ENCODE results near the gene ELOVL1. TPM values are rescaled to one million over a fixed set of nuclear protein-coding genes. Genes with fewer than 3 reads are reported as not detected.

The ELOVL1 gene
- total RNA-seq, 2 experiments from 2014 or later: 69.6 to 71.0 TPM

DNA sequence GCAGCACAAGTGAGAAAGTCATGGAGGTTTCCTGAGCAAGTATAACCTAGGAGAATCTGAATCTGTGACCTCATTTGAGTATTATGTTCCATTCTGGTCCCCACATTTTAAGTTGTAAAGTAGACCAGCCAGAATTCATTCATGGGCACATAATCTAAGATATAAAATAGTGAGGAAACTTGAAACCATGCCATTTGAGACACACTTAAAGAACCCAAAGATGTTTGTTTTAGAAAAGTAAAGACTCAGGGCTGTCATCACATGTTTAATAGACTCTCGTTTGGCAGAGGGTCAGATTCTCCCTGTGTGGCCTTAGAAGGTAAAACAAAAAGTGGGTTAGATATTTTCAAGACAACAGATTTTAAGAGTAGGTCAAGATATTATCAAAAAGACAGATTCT, 28.2 kb upstream of the ELOVL1 start:
- H3K4me1 Mint-ChIP-seq (ENCODE audit: low read depth): peaks cover 4% of the 10 kb centered on the region
- ATAC-seq: no peak
- ChIA-PET POLR2A (no interaction called here), CTCF (interaction anchor here (1.1 kb wide), 1 partner anchor 18 kb away, joined by 7 read pairs; no protein-coding TSS in a partner anchor)
- H3K36me3 Mint-ChIP-seq (ENCODE audit: low read depth): peaks cover 8% of the 10 kb centered on the region
- no peak overlapping the region for H3K4me3 Mint-ChIP-seq
- no peaks in the 10 kb centered on the region for H3K9me3 Mint-ChIP-seq (ENCODE audit: insufficient read depth)
- DNase-seq: no peak
- H3K27ac Mint-ChIP-seq: no peak overlapping the region
- no peaks in the 10 kb centered on the region for H3K27me3 Mint-ChIP-seq (ENCODE audit: low read depth)

DNA sequence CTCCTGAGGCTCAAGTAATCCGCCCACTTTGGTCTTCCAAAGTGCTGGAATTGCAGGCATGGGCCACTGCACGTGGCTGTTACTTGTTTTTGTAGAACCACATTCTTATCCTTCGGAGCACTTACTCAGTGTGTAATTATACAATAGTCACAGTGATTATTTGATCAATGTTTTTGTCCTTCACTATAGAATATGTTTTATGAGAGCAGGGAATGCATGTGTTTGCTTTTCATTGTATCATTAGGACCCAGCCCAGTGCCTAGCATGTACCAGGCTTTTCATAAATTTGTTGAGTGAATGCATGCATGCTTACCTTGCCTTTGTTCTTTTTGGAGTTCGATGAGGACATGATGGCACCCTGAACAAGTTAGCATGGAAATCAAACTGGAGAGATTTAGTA, 27.7 kb upstream of the ELOVL1 start:
- Mint-ChIP-seq H3K4me1 (ENCODE audit: low read depth) (peaks cover 8% of the 10 kb centered on the region), H3K9me3 (ENCODE audit: insufficient read depth) (no peaks in the 10 kb centered on the region), H3K27me3 (ENCODE audit: low read depth) (no peaks in the 10 kb centered on the region), H3K27ac (no peak overlapping the region), H3K4me3 (no peak overlapping the region), H3K36me3 (ENCODE audit: low read depth) (peaks cover 8% of the 10 kb centered on the region)
- no peak for ATAC-seq
- DNase-seq: no peak
- CTCF ChIA-PET: no interaction called here
- POLR2A ChIA-PET: no interaction called here

DNA sequence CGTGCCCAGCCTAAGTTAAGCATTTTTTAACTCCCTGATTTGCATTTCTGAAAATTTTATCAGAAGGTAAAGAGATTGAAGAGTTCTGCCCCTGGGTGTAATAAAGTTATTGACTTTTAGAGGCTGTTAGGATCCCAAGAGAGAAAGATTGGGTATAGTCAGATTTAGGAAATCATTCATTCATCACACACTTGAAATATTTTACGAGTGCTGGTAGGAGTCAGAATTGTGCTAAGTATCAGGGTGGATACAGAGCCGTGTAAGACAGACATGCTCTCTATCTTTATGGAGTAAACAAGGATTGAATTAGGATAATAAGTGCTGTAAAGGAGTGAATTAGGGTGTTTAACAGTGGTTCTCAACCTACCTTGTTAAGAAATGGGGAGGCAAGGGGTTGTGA, 24.9 kb upstream of the ELOVL1 start:
- Mint-ChIP-seq H3K4me3 (no peak overlapping the region), H3K36me3 (ENCODE audit: low read depth) (peaks cover 16% of the 10 kb centered on the region), H3K27ac (no peak overlapping the region), H3K4me1 (ENCODE audit: low read depth) (peaks cover 31% of the 10 kb centered on the region), H3K9me3 (ENCODE audit: insufficient read depth) (no peaks in the 10 kb centered on the region), H3K27me3 (ENCODE audit: low read depth) (no peaks in the 10 kb centered on the region)
- CTCF ChIA-PET: no interaction called here
- POLR2A ChIA-PET: interaction anchor here (0.6 kb wide), 1 partner anchor 19 kb away, joined by 3 read pairs; no protein-coding TSS in a partner anchor
- no peak for ATAC-seq
- DNase-seq: no peak

DNA sequence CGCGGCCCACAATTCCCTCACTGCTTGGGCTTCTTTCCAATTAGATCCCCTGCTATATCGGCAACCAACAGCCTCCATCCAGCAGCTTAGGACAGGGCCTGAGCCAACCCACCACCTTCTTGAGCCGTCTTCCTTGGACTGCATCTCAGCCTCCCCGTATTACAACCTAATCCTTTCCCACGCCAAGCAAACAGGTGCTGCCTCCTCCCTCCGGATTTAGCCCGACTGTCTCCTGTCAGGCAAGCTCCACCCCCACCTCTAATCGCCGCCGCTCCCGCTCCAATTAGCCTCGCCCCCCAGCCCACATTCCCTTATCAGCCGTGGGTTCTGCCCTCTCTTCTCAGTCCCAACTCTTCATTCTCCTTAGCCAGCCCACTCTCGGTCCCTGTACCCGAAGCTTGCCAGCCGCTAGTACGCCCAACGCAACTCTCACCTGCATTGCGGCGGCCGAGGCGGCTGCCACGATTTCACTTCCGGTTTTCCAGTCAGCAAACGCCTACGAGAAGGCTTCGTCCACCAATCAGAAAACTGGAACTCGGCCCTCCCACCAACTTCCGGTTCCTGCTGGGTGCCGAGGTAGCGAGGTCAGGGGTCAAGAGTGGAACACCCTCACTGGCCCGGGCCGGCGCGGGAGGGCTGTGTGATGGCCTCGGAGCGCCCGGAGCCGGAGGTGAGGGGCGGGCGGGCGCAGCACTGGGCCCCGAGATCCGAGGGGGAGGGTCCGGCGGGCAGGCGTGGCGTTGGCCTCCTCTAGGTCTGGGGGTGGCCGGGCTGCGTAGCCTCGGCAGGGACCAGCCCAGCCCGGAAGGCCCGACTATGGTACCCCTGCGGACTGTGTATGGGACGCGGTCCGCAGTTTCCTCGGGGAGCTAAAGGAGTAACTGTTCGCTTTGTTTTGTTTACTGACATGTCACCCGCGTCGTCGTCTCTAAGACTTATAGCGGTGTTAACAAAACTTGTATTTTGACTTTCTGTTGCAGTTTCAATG, 21.8 kb upstream of the ELOVL1 start, which contains the start of the genes MED8 and SZT2:
Gene MED8 (minus strand): TSS at position 475 of the 988 bp plus-strand sequence. CDS start 36 bp downstream, at position 439.
Gene SZT2 (plus strand): TSS at position 574 of the 988 bp plus-strand sequence. CDS start 70 bp downstream, at position 644.
- ATAC-seq: peak; percentile 96
- H3K36me3 Mint-ChIP-seq (ENCODE audit: low read depth): peaks cover 31% of the 10 kb centered on the region
- ChIA-PET POLR2A (interaction anchor here (1.0 to 3.1 kb wide), 7 partner anchors 8 to 261 kb away, joined by 3 to 17 read pairs (median 5); partner anchors contain the start of genes CDC20, ELOVL1 and KDM4A), CTCF (interaction anchor here (1.0 to 2.1 kb wide), 5 partner anchors 10 to 163 kb away, joined by 3 to 14 read pairs (median 5); no protein-coding TSS in a partner anchor)
- peak; percentile 95 for DNase-seq
- peak within 1 kb of the TSS; percentile 96 for H3K27ac Mint-ChIP-seq
- no peaks in the 10 kb centered on the region for H3K9me3 Mint-ChIP-seq (ENCODE audit: insufficient read depth)
- peak within 1 kb of the TSS; percentile 100 for H3K4me3 Mint-ChIP-seq
- peaks cover 33% of the 10 kb centered on the region for H3K4me1 Mint-ChIP-seq (ENCODE audit: low read depth)
- H3K27me3 Mint-ChIP-seq (ENCODE audit: low read depth): no peaks in the 10 kb centered on the region

DNA sequence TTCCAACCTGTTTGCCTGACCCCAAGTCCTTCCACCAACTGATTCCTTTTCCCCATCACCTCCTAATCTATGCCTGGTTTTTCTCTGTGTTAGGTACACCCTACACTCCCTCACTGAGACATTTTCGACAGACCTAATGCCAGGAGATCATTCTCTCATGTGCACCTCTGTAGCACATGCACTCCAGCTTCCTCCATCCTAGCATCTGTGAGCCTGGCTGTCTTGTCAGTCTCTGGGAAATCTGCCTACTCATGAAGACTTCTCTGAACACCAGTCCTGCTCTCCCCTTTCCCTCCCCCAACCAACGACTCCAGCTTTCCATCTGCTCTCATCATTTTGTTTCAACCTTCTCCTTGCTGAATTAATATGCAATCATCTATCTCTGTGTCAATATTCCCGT, 20.8 kb upstream of the ELOVL1 start:
- H3K4me3 Mint-ChIP-seq: peak overlapping the region; percentile 100
- ATAC-seq (no peak), DNase-seq (no peak)
- H3K36me3 Mint-ChIP-seq (ENCODE audit: low read depth): peaks cover 39% of the 10 kb centered on the region
- H3K27ac Mint-ChIP-seq: peak overlapping the region; percentile 64
- H3K9me3 Mint-ChIP-seq (ENCODE audit: insufficient read depth): no peaks in the 10 kb centered on the region
- no peaks in the 10 kb centered on the region for H3K27me3 Mint-ChIP-seq (ENCODE audit: low read depth)
- ChIA-PET CTCF (interaction anchor here (1.0 to 2.0 kb wide), 4 partner anchors 12 to 30 kb away, joined by 3 to 7 read pairs (median 4); partner anchors contain the start of gene ELOVL1), POLR2A (interaction anchor here (1.0 to 3.1 kb wide), 4 partner anchors 11 to 30 kb away, joined by 3 to 17 read pairs (median 10); partner anchors contain the start of genes CDC20 and ELOVL1)
- H3K4me1 Mint-ChIP-seq (ENCODE audit: low read depth): peaks cover 33% of the 10 kb centered on the region

DNA sequence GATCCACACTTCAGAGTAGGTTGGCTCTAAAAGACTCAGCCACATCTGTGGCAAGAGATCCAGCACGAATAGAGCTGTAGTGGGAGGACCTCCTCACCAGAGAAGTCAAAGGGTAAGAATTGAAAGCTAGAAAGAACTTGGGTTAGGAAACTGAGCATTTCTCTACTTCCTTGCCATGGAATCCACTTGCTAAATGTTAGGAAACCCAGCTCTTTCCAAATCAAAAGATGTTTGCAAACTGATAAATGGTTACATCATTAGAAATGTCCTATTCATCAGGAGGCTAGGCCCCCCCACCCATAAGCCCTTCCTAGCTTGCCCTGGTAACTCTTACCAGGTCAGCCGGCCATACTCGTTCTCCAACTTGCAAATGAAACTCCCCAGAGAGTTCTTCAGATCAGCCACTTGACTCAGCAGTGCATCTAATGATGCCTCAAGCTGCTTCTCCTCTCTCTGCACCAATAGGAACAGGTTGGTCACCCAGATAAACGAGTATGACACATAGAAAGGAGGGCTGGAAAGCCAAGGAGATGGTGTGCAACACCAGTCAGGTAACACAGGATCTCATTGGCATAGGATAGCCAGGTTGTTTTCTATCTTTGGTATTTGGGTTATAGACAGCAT, 20.3 kb upstream of the ELOVL1 start:
- DNase-seq: no peak
- POLR2A ChIA-PET: interaction anchor here (0.6 to 2.1 kb wide), 4 partner anchors 11 to 161 kb away, joined by 3 to 17 read pairs (median 4); partner anchors contain the start of gene ELOVL1
- Mint-ChIP-seq H3K9me3 (ENCODE audit: insufficient read depth) (no peaks in the 10 kb centered on the region), H3K36me3 (ENCODE audit: low read depth) (peaks cover 43% of the 10 kb centered on the region), H3K27ac (peak overlapping the region; percentile 64), H3K27me3 (ENCODE audit: low read depth) (no peaks in the 10 kb centered on the region), H3K4me3 (peak overlapping the region; percentile 100), H3K4me1 (ENCODE audit: low read depth) (peaks cover 33% of the 10 kb centered on the region)
- CTCF ChIA-PET: interaction anchor here (1.2 to 2.0 kb wide), 3 partner anchors 12 to 30 kb away, joined by 3 to 7 read pairs (median 4); partner anchors contain the start of gene ELOVL1
- ATAC-seq: no peak

DNA sequence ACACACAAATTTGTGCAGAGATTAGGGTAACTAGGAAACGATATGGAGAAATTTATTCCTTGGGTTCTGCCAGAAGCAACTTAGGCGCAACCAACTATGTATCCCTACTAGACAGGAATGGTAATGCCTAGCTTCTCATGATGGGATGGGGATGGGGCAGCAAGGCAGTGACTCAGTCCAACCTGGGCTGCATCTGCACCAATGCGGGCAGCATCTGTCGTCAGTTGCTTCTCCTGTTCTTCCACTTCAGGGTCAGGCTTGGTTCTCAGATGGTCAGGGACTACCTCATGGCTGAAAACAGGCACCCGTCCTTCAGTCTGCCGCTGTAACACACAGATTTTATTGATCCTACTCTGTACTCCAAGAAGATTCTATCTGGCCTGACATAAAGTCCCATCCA, 18.9 kb upstream of the ELOVL1 start:
- Mint-ChIP-seq H3K36me3 (ENCODE audit: low read depth) (peaks cover 50% of the 10 kb centered on the region), H3K4me1 (ENCODE audit: low read depth) (peaks cover 33% of the 10 kb centered on the region)
- CTCF ChIA-PET: interaction anchor here (0.8 to 2.0 kb wide), 3 partner anchors 11 to 160 kb away, joined by 3 to 7 read pairs (median 4); partner anchors contain the start of gene ELOVL1

DNA sequence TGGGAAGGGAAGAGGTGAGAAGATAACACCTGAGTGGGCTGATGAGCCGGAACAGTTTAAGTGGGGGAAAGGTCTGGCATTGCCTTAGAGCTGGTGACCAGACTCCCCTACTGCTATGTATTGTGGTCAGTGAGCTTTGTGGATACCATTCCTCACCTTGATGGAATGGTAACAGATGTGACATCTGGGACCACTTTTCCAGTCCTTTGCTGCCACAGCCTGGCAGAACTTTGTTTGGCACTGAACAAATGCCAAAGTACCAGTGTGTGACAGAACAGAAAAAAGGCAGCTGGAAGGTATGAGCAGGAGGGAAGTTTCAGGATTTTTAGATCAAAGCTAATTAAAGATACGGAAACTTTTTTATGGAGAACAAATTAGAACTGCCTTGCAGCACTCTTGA, 15.6 kb upstream of the ELOVL1 start:
- POLR2A ChIA-PET: interaction anchor here (1.2 kb wide), 1 partner anchor 15 kb away, joined by 4 read pairs; the partner anchor contains the start of gene ELOVL1

More for the DNA sequence above, 18.9 kb upstream of the ELOVL1 start:
- H3K9me3 Mint-ChIP-seq (ENCODE audit: insufficient read depth): no peaks in the 10 kb centered on the region
- DNase-seq (no peak), ATAC-seq (no peak)
- no peak overlapping the region for H3K4me3 Mint-ChIP-seq
- no peaks in the 10 kb centered on the region for H3K27me3 Mint-ChIP-seq (ENCODE audit: low read depth)
- POLR2A ChIA-PET: no interaction called here
- no peak overlapping the region for H3K27ac Mint-ChIP-seq

DNA sequence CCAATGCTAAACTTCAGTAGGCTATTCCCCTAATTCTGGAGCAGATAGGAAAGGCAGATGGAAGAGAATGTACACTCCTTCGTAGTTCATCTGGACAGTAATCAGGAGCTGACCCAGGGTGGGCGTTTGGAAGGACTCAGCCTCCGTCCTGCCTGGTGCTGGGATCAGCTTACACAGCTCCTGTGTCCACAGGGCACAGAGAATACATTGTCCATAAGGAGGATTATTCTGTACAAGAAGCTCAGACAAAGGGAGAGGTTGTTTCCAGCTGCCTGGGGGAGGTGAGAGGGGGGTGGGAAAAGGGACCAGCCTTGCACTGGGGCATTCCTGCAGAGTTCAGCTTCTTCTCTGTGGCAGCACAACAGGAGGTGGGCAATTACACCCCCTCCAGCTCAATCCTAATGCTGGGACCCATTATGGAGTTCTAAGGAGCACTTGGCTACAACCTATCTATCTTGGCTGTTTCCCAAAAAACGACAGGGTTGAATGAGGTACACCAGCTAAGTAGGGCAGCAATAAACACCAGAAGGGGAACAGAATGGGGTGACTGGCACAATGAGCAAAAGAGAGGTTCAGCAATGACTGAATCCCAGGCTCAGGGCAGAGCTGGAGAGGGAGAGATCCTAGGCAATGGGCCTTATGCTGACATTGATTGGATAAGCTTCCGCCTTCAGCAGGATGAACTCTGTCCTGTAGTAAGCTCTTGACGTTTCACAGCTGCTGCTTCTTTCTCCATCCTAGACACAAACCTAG, 14.4 kb upstream of the ELOVL1 start:
- POLR2A ChIA-PET: interaction anchor here (1.5 kb wide), 1 partner anchor 8 kb away, joined by 7 read pairs; no protein-coding TSS in a partner anchor
- Mint-ChIP-seq H3K4me3 (no peak overlapping the region), H3K27ac (no peak overlapping the region), H3K27me3 (ENCODE audit: low read depth) (no peaks in the 10 kb centered on the region), H3K4me1 (ENCODE audit: low read depth) (peaks cover 6% of the 10 kb centered on the region), H3K36me3 (ENCODE audit: low read depth) (peaks cover 54% of the 10 kb centered on the region), H3K9me3 (ENCODE audit: insufficient read depth) (no peaks in the 10 kb centered on the region)
- CTCF ChIA-PET: interaction anchor here (0.9 to 1.6 kb wide), 3 partner anchors 24 to 32 kb away, joined by 3 to 4 read pairs (median 3); partner anchors contain the start of gene CDC20
- ATAC-seq (no peak), DNase-seq (no peak)

More for the DNA sequence above, 15.6 kb upstream of the ELOVL1 start:
- Mint-ChIP-seq H3K4me1 (ENCODE audit: low read depth) (peaks cover 14% of the 10 kb centered on the region), H3K36me3 (ENCODE audit: low read depth) (peaks cover 52% of the 10 kb centered on the region), H3K27me3 (ENCODE audit: low read depth) (no peaks in the 10 kb centered on the region), H3K9me3 (ENCODE audit: insufficient read depth) (no peaks in the 10 kb centered on the region), H3K27ac (no peak overlapping the region), H3K4me3 (no peak overlapping the region)
- ATAC-seq (no peak), DNase-seq (no peak)
- CTCF ChIA-PET: interaction anchor here (1.6 kb wide), 1 partner anchor 26 kb away, joined by 3 read pairs; no protein-coding TSS in a partner anchor

DNA sequence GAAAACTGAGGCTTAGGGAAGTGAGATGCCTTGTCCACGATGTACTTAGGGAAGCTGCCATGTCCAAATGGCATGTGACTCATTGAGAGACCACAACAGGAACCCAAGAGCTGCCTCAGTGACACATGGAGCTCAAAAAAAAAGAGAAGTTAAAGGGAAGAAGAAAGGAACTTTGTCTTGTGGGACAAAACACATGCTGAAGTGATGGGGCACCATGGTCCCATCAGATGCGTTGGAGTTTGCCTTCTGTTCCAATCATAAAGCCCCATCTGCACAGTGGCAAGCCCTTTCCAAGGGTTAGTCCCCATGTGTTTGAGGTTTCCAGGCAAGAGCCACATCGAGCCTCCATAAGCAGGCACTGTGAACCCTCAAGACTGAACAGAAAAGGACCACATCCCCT, 13.8 kb upstream of the ELOVL1 start:
- Mint-ChIP-seq H3K36me3 (ENCODE audit: low read depth) (peaks cover 48% of the 10 kb centered on the region), H3K4me1 (ENCODE audit: low read depth) (peaks cover 6% of the 10 kb centered on the region), H3K9me3 (ENCODE audit: insufficient read depth) (no peaks in the 10 kb centered on the region), H3K4me3 (no peak overlapping the region), H3K27ac (no peak overlapping the region), H3K27me3 (ENCODE audit: low read depth) (no peaks in the 10 kb centered on the region)
- no peak for DNase-seq
- ATAC-seq: no peak
- CTCF ChIA-PET: interaction anchor here (0.9 to 1.6 kb wide), 3 partner anchors 23 to 33 kb away, joined by 3 to 4 read pairs (median 3); partner anchors contain the start of gene CDC20
- POLR2A ChIA-PET: interaction anchor here (1.5 kb wide), 1 partner anchor 9 kb away, joined by 7 read pairs; no protein-coding TSS in a partner anchor
